Endodermal cell (in vitro differentiated cells): ENCODE data around the gene CHD8. TPM values are rescaled to one million over a fixed set of nuclear protein-coding genes. Genes with fewer than 3 reads are reported as not detected.
A peak's percentile ranks its signal among the peaks of the same experiment; 100 is the strongest.

Experiments
- DNase-seq: peaks from one replicate; pipeline ENCODE4 v3.0.0-alpha.2; 2017
- H3K27ac ChIP-seq: 2 replicates; pipeline ENCODE4 v1.5.1; 2013; ENCODE audit warnings: mild to moderate bottlenecking, low read depth, low read length, moderate library complexity
- H3K27me3 ChIP-seq: 2 replicates; pipeline ENCODE4 v1.6.1; 2013; ENCODE audit warnings: mild to moderate bottlenecking, low read length, moderate library complexity; ENCODE audit not compliant: insufficient read depth, control insufficient read depth, poor library complexity, severe bottlenecking
- H3K36me3 ChIP-seq: 2 replicates; pipeline ENCODE4 v1.7.0; 2013; ENCODE audit warnings: mild to moderate bottlenecking, low read length, moderate library complexity; ENCODE audit not compliant: control insufficient read depth, insufficient read depth
- H3K4me1 ChIP-seq: one replicate; pipeline ENCODE4 v1.7.0; 2013; ENCODE audit warnings: low read length; ENCODE audit not compliant: control insufficient read depth, insufficient read depth
- H3K4me3 ChIP-seq: 2 replicates; pipeline ENCODE4 v1.5.1; 2013; ENCODE audit warnings: mild to moderate bottlenecking, low read length, moderate library complexity
- H3K9ac ChIP-seq: 2 replicates; pipeline ENCODE4 v1.6.1; 2013; ENCODE audit warnings: mild to moderate bottlenecking, low read length, moderate library complexity; ENCODE audit not compliant: poor library complexity, severe bottlenecking; ENCODE audit errors: extremely low read depth
- H3K9me3 ChIP-seq: 2 replicates; pipeline ENCODE4 v1.6.1; 2013; ENCODE audit warnings: mild to moderate bottlenecking, low read length, moderate library complexity; ENCODE audit not compliant: control insufficient read depth
- H3K27ac Mint-ChIP-seq: 2 replicates; pipeline ENCODE4 v1.8.0; 2020; ENCODE audit warnings: mixed read lengths
- H3K27me3 Mint-ChIP-seq: 2 replicates; pipeline ENCODE4 v1.8.0; 2021; ENCODE audit warnings: mild to moderate bottlenecking, mixed read lengths; ENCODE audit not compliant: insufficient read depth
- H3K36me3 Mint-ChIP-seq: 2 replicates; pipeline ENCODE4 v1.8.0; 2020; ENCODE audit warnings: low read depth, mixed read lengths
- H3K4me1 Mint-ChIP-seq: 2 replicates; pipeline ENCODE4 v1.8.0; 2020; ENCODE audit warnings: mixed read lengths
- H3K4me3 Mint-ChIP-seq: 2 replicates; pipeline ENCODE4 v1.8.0; 2020; ENCODE audit warnings: mild to moderate bottlenecking, moderate library complexity, mixed read lengths
- H3K9me3 Mint-ChIP-seq: 2 replicates; pipeline ENCODE4 v1.8.0; 2020; ENCODE audit warnings: mild to moderate bottlenecking, mixed read lengths
- CTCF ChIP-seq: fragments of 200-600 bp; sonication (generic); conservative IDR thresholded peaks from 2 replicates; pipeline ENCODE4 v1.5.0; 2021; ENCODE audit warnings: antibody characterized with exemption, mild to moderate bottlenecking
- WGBS, 2 experiments: methylation state at CpG; one replicate each; pipeline versions ENCODE4 v1.1.5 to v1.1.7; 2013; ENCODE audit warnings: missing lambda C conversion rate in 2 of 2, mixed read lengths in 1 of 2; ENCODE audit not compliant: insufficient coverage in 1 of 2, insufficient read length in 1 of 2; 5-methylcytosine and 5-hydroxymethylcytosine counted together
- total RNA-seq, 2 donors: library from RNA; stranded (reverse); fragmentation: NEBNext Ultra II Directional in 1 of 2; extraction: Animal tissue kit (Norgen Biotek cat#: 25700) in 1 of 2; gene quantifications; 2 replicates in 1 of 2; 3 replicates in 1 of 2; pipeline ENCODE4 v1.2.1, GENCODE V29; 2021

CHD8 gene
- total RNA-seq, 2 donors from 2014 or later, result 126 to 130 TPM

- Mint-ChIP-seq H3K36me3 (peaks cover 30% of the 10 kb centered on the region), H3K27me3 (no peaks in the 10 kb centered on the region), H3K27ac (peak within 1 kb of the TSS; percentile 100), H3K9me3 (no peaks in the 10 kb centered on the region), H3K4me3 (peak within 1 kb of the TSS; percentile 93), H3K4me1 (peaks cover 19% of the 10 kb centered on the region)
- DNase-seq, result peak; percentile 98
- Histone ChIP-seq H3K9me3 (no peaks in the 10 kb centered on the region), H3K4me3 (peak within 1 kb of the TSS; percentile 99), H3K9ac (peak within 1 kb of the TSS; percentile 96), H3K27me3 (no peaks in the 10 kb centered on the region), H3K4me1 (no peaks in the 10 kb centered on the region), H3K36me3 (peaks cover 47% of the 10 kb centered on the region), H3K27ac (peak within 1 kb of the TSS; percentile 90)
- WGBS, 2 experiments, result 0 to 1% methylated on average over 31 to 54 of the region's 54 CpGs
- no peak for TF ChIP-seq CTCF
Observed at GRCh38 chr14:21383848-21384493, 72.0 kb downstream of the CHD8 start, which contains the start of gene SUPT16H. SUPT16H (minus strand) TSS chr14:21384019; CDS start chr14:21383927, 92 bp downstream.

- Histone ChIP-seq H3K36me3 (peaks cover 46% of the 10 kb centered on the region), H3K27ac (peak overlapping the region; percentile 90), H3K9me3 (no peaks in the 10 kb centered on the region), H3K9ac (peak overlapping the region; percentile 96), H3K4me1 (no peaks in the 10 kb centered on the region), H3K4me3 (peak overlapping the region; percentile 99), H3K27me3 (no peaks in the 10 kb centered on the region)
- Mint-ChIP-seq H3K4me3 (peak overlapping the region; percentile 93), H3K9me3 (no peaks in the 10 kb centered on the region), H3K27me3 (no peaks in the 10 kb centered on the region), H3K4me1 (peaks cover 19% of the 10 kb centered on the region), H3K27ac (peak overlapping the region; percentile 100), H3K36me3 (peaks cover 24% of the 10 kb centered on the region)
- DNase-seq, result peak; percentile 68
- WGBS, 2 experiments, result 0 to 2% methylated on average over 24 to 39 of the region's 39 CpGs
- no peak for TF ChIP-seq CTCF
Observed at GRCh38 chr14:21382886-21383847, 72.8 kb downstream of the CHD8 start.

GRCh38 chr14:21382095-21382494, 73.8 kb downstream of the CHD8 start:
- DNase-seq, result no peak
- Histone ChIP-seq H3K27ac (no peak overlapping the region), H3K36me3 (peaks cover 45% of the 10 kb centered on the region), H3K27me3 (no peaks in the 10 kb centered on the region), H3K9ac (peak overlapping the region; percentile 96), H3K9me3 (no peaks in the 10 kb centered on the region), H3K4me3 (peak overlapping the region; percentile 99), H3K4me1 (no peaks in the 10 kb centered on the region)
- Mint-ChIP-seq H3K27ac (no peak overlapping the region), H3K4me3 (peak overlapping the region; percentile 93), H3K36me3 (peaks cover 27% of the 10 kb centered on the region), H3K4me1 (peaks cover 19% of the 10 kb centered on the region), H3K27me3 (no peaks in the 10 kb centered on the region), H3K9me3 (no peaks in the 10 kb centered on the region)
- no peak for TF ChIP-seq CTCF
